GM12878 (cell line): ENCODE data around the gene SETD5. TPM values are rescaled to one million over a fixed set of nuclear protein-coding genes. Genes with fewer than 3 reads are reported as not detected.

Experiments used
- ATAC-seq: fragments of 200-7000 bp; cut with Tn5 transposase; 3 replicates; pipeline ENCODE4 v1.9.1; 2020; ENCODE audit warnings: mild to moderate bottlenecking, moderate library complexity
- Bru-seq: library from RNA; stranded (reverse); fragments of 400-500 nt; gene quantifications from one replicate; lab custom pipeline; 2021; lab: Mats Ljungman, UMichigan
- BruChase-seq, 2 experiments: library from RNA; stranded (reverse); fragments of 400-500 nt; gene quantifications; one replicate each; lab custom pipeline; 2021; lab: Mats Ljungman, UMichigan
- BruUV-seq: library from RNA; stranded (reverse); fragments of 400-500 nt; replicated peaks from 2 replicates; lab custom pipeline; 2021; lab: Mats Ljungman, UMichigan
- CTCF ChIA-PET: fragments of 300-600 bp; sonication (Branson Sonifier 250); formaldehyde crosslinking; extraction: SDS; loops from one replicate; lab custom pipeline; 2021; ENCODE audit warnings: inconsistent platforms; lab: Yijun Ruan, JAX
- POLR2A ChIA-PET: fragments of 350-600 bp; formaldehyde crosslinking; extraction: SDS; loops from one replicate; lab custom pipeline; 2021; ENCODE audit warnings: inconsistent platforms; lab: Charles Lee
- RAD21 ChIA-PET: fragments of 300-600 bp; sonication (Branson Sonifier 250); formaldehyde crosslinking; loops from one replicate; lab custom pipeline; 2023; ENCODE audit warnings: antibody characterized with exemption; ENCODE audit not compliant: unreplicated experiment; lab: Charles Lee
- SMC1A ChIA-PET: fragments of 300-600 bp; sonication (Branson Sonifier 250); formaldehyde crosslinking; loops from one replicate; lab custom pipeline; 2023; ENCODE audit not compliant: unreplicated experiment, uncharacterized antibody; lab: Charles Lee
- DNase-seq: peaks from one replicate; pipeline ENCODE4 v3.0.0-alpha.2; 2011; ENCODE audit warnings: low read depth, low spot score
- FAIRE-seq: peaks from 3 replicates; lab custom pipeline; 2011; peaks lifted over from hg19 to GRCh38; lab: Jason Lieb, UNC
- H2AFZ ChIP-seq: 2 replicates; pipeline ENCODE4 v1.6.0; 2011; ENCODE audit warnings: low read depth, low read length, control low read depth; ENCODE audit not compliant: control insufficient read depth
- H3K27ac ChIP-seq: 2 replicates; pipeline ENCODE4 v1.5.1; 2011; ENCODE audit warnings: control low read depth; ENCODE audit not compliant: control insufficient read depth, insufficient read depth
- H3K27me3 ChIP-seq, 2 experiments: replicated peaks in 1 of 2; 2 replicates each; pipeline versions ENCODE4 v1.6.0 to v1.6.1; 2011; ENCODE audit warnings: low read length in 1 of 2; ENCODE audit not compliant: control insufficient read depth in 2 of 2, insufficient read depth in 2 of 2
- H3K36me3 ChIP-seq, 2 experiments: 2 replicates each; pipeline ENCODE4 v1.5.1; 2011; ENCODE audit warnings: low read length in 1 of 2; ENCODE audit not compliant: control insufficient read depth in 2 of 2, insufficient read depth in 2 of 2
- H3K4me1 ChIP-seq: 2 replicates; pipeline ENCODE4 v1.6.1; 2011; ENCODE audit warnings: mild to moderate bottlenecking, low read length, moderate library complexity, mixed read lengths; ENCODE audit not compliant: control insufficient read depth, insufficient read depth
- H3K4me2 ChIP-seq: 2 replicates; pipeline ENCODE4 v1.6.0; 2011; ENCODE audit warnings: control low read depth; ENCODE audit not compliant: control insufficient read depth, insufficient read depth
- H3K4me3 ChIP-seq: fragments of 200-600 bp; sonication (generic); 2 replicates; pipeline ENCODE4 v1.5.1; 2016
- H3K79me2 ChIP-seq: 2 replicates; pipeline ENCODE4 v1.6.0; 2011; ENCODE audit warnings: low read length; ENCODE audit not compliant: control insufficient read depth, insufficient read depth
- H3K9ac ChIP-seq: 2 replicates; pipeline ENCODE4 v1.8.0; 2011; ENCODE audit warnings: low read length, control low read depth, mixed read lengths; ENCODE audit not compliant: control insufficient read depth, insufficient read depth
- H3K9me3 ChIP-seq: replicated peaks from 3 replicates; pipeline ENCODE4 v1.5.1; 2011; ENCODE audit warnings: mild to moderate bottlenecking, low read length; ENCODE audit not compliant: control insufficient read depth, insufficient read depth
- H4K20me1 ChIP-seq: 2 replicates; pipeline ENCODE4 v1.6.0; 2011; ENCODE audit not compliant: control insufficient read depth, insufficient read depth
- BHLHE40 ChIP-seq, 2 experiments: fragments of 450-650 bp in 1 of 2; IDR thresholded peaks; 2 replicates each; pipeline ENCODE4 v1.6.1; 2011 to 2017; ENCODE audit warnings: low read depth in 2 of 2, borderline replicate concordance in 1 of 2, improper control_type of control experiment in 1 of 2, low read length in 1 of 2, mild to moderate bottlenecking in 1 of 2
- EGR1 ChIP-seq, 2 experiments: IDR thresholded peaks; 1 replicate in 1 of 2; 2 replicates in 1 of 2; pipeline ENCODE4 v1.6.1; 2011 to 2012; ENCODE audit warnings: low read depth in 2 of 2, low read length in 2 of 2, borderline replicate concordance in 1 of 2, mild to moderate bottlenecking in 1 of 2, moderate library complexity in 1 of 2
- HCFC1 ChIP-seq: fragments of 150-350 bp; IDR thresholded peaks from 2 replicates; pipeline ENCODE4 v1.6.1; 2014; ENCODE audit warnings: low read length
- LARP7 ChIP-seq: fragments of 450-650 bp; IDR thresholded peaks from 2 replicates; pipeline ENCODE4 v1.6.1; 2017; ENCODE audit warnings: mild to moderate bottlenecking
- NFIC ChIP-seq: IDR thresholded peaks from 2 replicates; pipeline ENCODE4 v1.6.1; 2012; ENCODE audit warnings: low read depth, mild to moderate bottlenecking, inconsistent platforms, low read length, moderate library complexity
- NR2C1 ChIP-seq: fragments of 450-650 bp; IDR thresholded peaks from 2 replicates; pipeline ENCODE4 v1.6.1; 2017; ENCODE audit warnings: antibody characterized with exemption, mild to moderate bottlenecking, moderate library complexity
- NR2C2 ChIP-seq: IDR thresholded peaks from 2 replicates; pipeline ENCODE4 v1.6.1; 2011; ENCODE audit warnings: borderline replicate concordance, low read depth; ENCODE audit not compliant: control insufficient read depth, insufficient read length
- RFX5 ChIP-seq: IDR thresholded peaks from 2 replicates; pipeline ENCODE4 v1.6.1; 2011; ENCODE audit warnings: low read depth, low read length, improper control_type of control experiment
- RUNX3 ChIP-seq: IDR thresholded peaks from 2 replicates; pipeline ENCODE4 v1.6.1; 2012; ENCODE audit warnings: low read length, inconsistent platforms
- WGBS: methylation state at CpG from one replicate; pipeline ENCODE4 v1.1.6; 2016; ENCODE audit warnings: low lambda C conversion rate; ENCODE audit not compliant: insufficient replicate concordance, insufficient coverage; ENCODE audit errors: missing lambda C conversion rate; 5-methylcytosine and 5-hydroxymethylcytosine counted together
- in situ Hi-C: fragments of 300-500 bp; cut with MboI; formaldehyde crosslinking; loops from 9 replicates; pipeline ENCODE4 v1.14.3; 2018; ENCODE audit warnings: mixed read lengths
- intact Hi-C: fragments of 100-400 bp; cut with micrococcal nuclease; formaldehyde crosslinking; loops from one replicate; pipeline ENCODE4 v1.14.2; 2022; ENCODE audit not compliant: unreplicated experiment
- long read RNA-seq, 2 experiments: library from polyadenylated mRNA; unstranded; transcript quantifications; one replicate each; pipeline ENCODE4 v2.0.0, GENCODE V29; 2019 to 2020
- polyA minus RNA-seq, 3 experiments: library from RNA; depleted of rRNA, polyadenylated mRNA; stranded (reverse); fragments of >200 nt; gene quantifications; 2 replicates each; pipeline ENCODE4 v1.2.3, GENCODE V29; 2011
- polyA plus RNA-seq, 11 experiments: library from polyadenylated mRNA; depleted of rRNA in 4 of 11; unstranded in 6 of 11; stranded (reverse) in 5 of 11; fragments of >200 nt; fragmentation: Nextera tagmentation in 4 of 11; fragmentation: Illumina TruSeq in 1 of 11; extraction: Ambion mirVana in 4 of 11; extraction: Trizol in 1 of 11; gene quantifications; 1 replicate in 1 of 11; 2 replicates in 10 of 11; pipeline versions ENCODE4 v1.2.1 to v1.2.3, GENCODE V29; 2011 to 2016; ENCODE audit warnings: inconsistent platforms in 2 of 11, missing spikeins in 2 of 11, low read depth in 1 of 11
- total RNA-seq, 4 experiments: library from RNA; depleted of rRNA in 3 of 4; stranded (reverse); fragments of >200 nt in 3 of 4; fragmentation: Illumina TruSeq in 1 of 4; extraction: Trizol in 1 of 4; gene quantifications; 2 replicates each; pipeline versions ENCODE4 v1.2.1 to v1.2.3, GENCODE V29; 2013 to 2021
- TF ChIP-seq, protein P1 (sequence below): fragments of 450-650 bp; IDR thresholded peaks from 2 replicates; pipeline ENCODE4 v1.6.1; 2017; ENCODE audit warnings: antibody characterized with exemption, mild to moderate bottlenecking, moderate library complexity

The SETD5 gene, protein sequence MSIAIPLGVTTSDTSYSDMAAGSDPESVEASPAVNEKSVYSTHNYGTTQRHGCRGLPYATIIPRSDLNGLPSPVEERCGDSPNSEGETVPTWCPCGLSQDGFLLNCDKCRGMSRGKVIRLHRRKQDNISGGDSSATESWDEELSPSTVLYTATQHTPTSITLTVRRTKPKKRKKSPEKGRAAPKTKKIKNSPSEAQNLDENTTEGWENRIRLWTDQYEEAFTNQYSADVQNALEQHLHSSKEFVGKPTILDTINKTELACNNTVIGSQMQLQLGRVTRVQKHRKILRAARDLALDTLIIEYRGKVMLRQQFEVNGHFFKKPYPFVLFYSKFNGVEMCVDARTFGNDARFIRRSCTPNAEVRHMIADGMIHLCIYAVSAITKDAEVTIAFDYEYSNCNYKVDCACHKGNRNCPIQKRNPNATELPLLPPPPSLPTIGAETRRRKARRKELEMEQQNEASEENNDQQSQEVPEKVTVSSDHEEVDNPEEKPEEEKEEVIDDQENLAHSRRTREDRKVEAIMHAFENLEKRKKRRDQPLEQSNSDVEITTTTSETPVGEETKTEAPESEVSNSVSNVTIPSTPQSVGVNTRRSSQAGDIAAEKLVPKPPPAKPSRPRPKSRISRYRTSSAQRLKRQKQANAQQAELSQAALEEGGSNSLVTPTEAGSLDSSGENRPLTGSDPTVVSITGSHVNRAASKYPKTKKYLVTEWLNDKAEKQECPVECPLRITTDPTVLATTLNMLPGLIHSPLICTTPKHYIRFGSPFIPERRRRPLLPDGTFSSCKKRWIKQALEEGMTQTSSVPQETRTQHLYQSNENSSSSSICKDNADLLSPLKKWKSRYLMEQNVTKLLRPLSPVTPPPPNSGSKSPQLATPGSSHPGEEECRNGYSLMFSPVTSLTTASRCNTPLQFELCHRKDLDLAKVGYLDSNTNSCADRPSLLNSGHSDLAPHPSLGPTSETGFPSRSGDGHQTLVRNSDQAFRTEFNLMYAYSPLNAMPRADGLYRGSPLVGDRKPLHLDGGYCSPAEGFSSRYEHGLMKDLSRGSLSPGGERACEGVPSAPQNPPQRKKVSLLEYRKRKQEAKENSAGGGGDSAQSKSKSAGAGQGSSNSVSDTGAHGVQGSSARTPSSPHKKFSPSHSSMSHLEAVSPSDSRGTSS (N-terminal part only)
- total RNA-seq (2013; cell fraction: nucleolus; rRNA removed): 719 and 759 TPM in 2 replicates
- total RNA-seq (2014; rRNA removed) (44.7 and 53.3 TPM in 2 replicates), total RNA-seq (2014; rRNA removed; fragmentation: Illumina TruSeq; extraction: Trizol) (60.8 and 61.2 TPM in 2 replicates), total RNA-seq (2021) (90.1 and 93.5 TPM in 2 replicates), polyA plus RNA-seq (2011; rRNA removed) (73.3 and 94.0 TPM in 2 replicates), polyA plus RNA-seq (2014; fragmentation: Illumina TruSeq; extraction: Trizol) (87.6 and 94.3 TPM in 2 replicates), polyA plus RNA-seq (2014; fragmentation: Nextera tagmentation; extraction: Ambion mirVana) (10 to 100 TPM in 1 of 2 experiments, 1 to 10 TPM in 1; 8.2 to 23.0 TPM), polyA plus RNA-seq (2014; rRNA removed) (55.5 and 57.5 TPM in 2 replicates), polyA plus RNA-seq (2016; fragmentation: Nextera tagmentation; extraction: Ambion mirVana) (10 to 100 TPM; 46.9 to 50.7 TPM), polyA minus RNA-seq (2011; rRNA and poly(A)+ RNA removed) (134 and 215 TPM in 2 replicates), Bru-seq, nascent RNA (percentile 97 among the genes with signal in this experiment), BruChase-seq, experiment 1, labeled RNA remaining after a 6-hour chase (percentile 97 among the genes with signal in this experiment), BruChase-seq, experiment 2, labeled RNA remaining after a 2-hour chase (percentile 97 among the genes with signal in this experiment)
- 104 TPM for polyA plus RNA-seq (2011; ENCODE audit: low read depth)
- 60.0 and 80.8 TPM in 2 replicates for polyA plus RNA-seq (2011; cell fraction: cytosol; rRNA removed)
- polyA plus RNA-seq (2011; cell fraction: nucleus; rRNA removed): 252 and 350 TPM in 2 replicates
- polyA plus RNA-seq (2012): 66.6 and 69.7 TPM in 2 replicates
- 55.5 and 67.3 TPM in 2 replicates for polyA minus RNA-seq (2011; cell fraction: cytosol; rRNA and poly(A)+ RNA removed)
- polyA minus RNA-seq (2011; cell fraction: nucleus; rRNA and poly(A)+ RNA removed): 205 and 262 TPM in 2 replicates
- long read RNA-seq, experiment 1, partial matches to known transcripts: 0 of 2 reads
- long read RNA-seq, experiment 1, other reads (novel, unspliced or antisense): 2 of 2 reads
- long read RNA-seq, experiment 2, partial matches to known transcripts: 32 of 59 reads
- long read RNA-seq, experiment 2, other reads (novel, unspliced or antisense): 27 of 59 reads

DNA sequence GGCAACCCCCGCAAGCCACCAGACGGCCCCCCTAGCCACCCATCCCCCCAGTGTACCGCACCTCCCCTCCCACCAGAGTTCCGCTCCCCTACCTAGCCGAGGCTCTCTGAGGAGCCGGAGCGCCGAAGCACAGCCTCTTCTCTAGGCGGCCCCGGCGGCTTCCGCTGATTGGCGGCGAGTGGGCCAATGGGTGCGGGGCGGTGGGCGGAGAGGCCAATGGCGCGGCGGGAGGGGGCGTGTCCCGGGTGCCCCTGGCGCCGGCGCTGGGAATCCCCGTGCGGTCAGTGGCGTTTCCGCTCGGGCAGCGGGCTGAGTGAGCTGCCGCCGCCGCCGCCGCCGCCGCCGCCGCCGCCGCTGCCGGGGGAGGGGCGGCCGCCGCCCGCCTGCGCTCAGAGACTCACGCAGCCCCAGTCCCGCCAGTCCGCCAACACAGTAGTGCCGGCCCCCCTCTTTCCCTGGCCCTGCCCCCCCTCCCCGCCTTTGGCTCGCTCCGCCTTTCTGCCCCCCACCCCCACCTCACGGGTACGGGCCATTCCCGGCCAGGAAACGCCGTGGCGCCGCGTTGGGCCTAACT, at the start of gene SETD5:
TSS of gene SETD5 (plus strand) at position 284 of the 574 bp plus-strand sequence. CDS start 31,324 bp downstream, outside the sequence.
- H3K4me2 ChIP-seq: peak within 1 kb of the TSS; percentile 1; the same call in 1 of the 2 replicates
- ChIA-PET CTCF (no interaction called here), SMC1A (interaction anchor here (1.2 to 5.3 kb wide), 2 partner anchors 16 to 35 kb away, joined by 3 to 39 read pairs; partner anchors contain the start of gene THUMPD3), POLR2A (interaction anchor here (0.6 to 4.3 kb wide), 11 partner anchors 9 to 395 kb away, joined by 3 to 47 read pairs (median 4); partner anchors contain the start of genes ARPC4, TADA3 and THUMPD3), RAD21 (interaction anchor here (1.0 to 3.0 kb wide), 3 partner anchors 34 to 252 kb away, joined by 4 to 19 read pairs (median 4); partner anchors contain the start of genes MTMR14 and THUMPD3)
- peak; percentile 75 for FAIRE-seq
- no peaks in the 10 kb centered on the region for H3K9me3 ChIP-seq
- peak within 1 kb of the TSS; percentile 99 for H3K4me3 ChIP-seq
- intact Hi-C loops (no loop called here), in situ Hi-C loops (no loop called here)
- WGBS: 1% methylated on average over 34 of the region's 63 CpGs
- H3K9ac ChIP-seq: peak within 1 kb of the TSS; percentile 99
- peaks cover 0 to 26% of the 10 kb centered on the region in 2 experiments; a peak in 3 of 4 replicates for H3K36me3 ChIP-seq
- H3K79me2 ChIP-seq: peaks cover 91% of the 10 kb centered on the region
- no TSS peak for BruUV-seq
- H3K27me3 ChIP-seq: no peaks in the 10 kb centered on the region
- peaks cover 8% of the 10 kb centered on the region; the same call in 1 of the 2 replicates for H3K4me1 ChIP-seq
- H2AFZ ChIP-seq: no peak within 1 kb of the TSS; the same call in 1 of the 2 replicates
- H3K27ac ChIP-seq: peak within 1 kb of the TSS; percentile 100
- ATAC-seq: peak; percentile 72
- peak; percentile 67 for DNase-seq
- no peaks in the 10 kb centered on the region; the same call in 1 of the 2 replicates for H4K20me1 ChIP-seq
- TF ChIP-seq RFX5: peak; percentile 14; the same call in 1 of the 2 replicates
- no peak for TF ChIP-seq NFIC
- TF ChIP-seq, protein P1, sequence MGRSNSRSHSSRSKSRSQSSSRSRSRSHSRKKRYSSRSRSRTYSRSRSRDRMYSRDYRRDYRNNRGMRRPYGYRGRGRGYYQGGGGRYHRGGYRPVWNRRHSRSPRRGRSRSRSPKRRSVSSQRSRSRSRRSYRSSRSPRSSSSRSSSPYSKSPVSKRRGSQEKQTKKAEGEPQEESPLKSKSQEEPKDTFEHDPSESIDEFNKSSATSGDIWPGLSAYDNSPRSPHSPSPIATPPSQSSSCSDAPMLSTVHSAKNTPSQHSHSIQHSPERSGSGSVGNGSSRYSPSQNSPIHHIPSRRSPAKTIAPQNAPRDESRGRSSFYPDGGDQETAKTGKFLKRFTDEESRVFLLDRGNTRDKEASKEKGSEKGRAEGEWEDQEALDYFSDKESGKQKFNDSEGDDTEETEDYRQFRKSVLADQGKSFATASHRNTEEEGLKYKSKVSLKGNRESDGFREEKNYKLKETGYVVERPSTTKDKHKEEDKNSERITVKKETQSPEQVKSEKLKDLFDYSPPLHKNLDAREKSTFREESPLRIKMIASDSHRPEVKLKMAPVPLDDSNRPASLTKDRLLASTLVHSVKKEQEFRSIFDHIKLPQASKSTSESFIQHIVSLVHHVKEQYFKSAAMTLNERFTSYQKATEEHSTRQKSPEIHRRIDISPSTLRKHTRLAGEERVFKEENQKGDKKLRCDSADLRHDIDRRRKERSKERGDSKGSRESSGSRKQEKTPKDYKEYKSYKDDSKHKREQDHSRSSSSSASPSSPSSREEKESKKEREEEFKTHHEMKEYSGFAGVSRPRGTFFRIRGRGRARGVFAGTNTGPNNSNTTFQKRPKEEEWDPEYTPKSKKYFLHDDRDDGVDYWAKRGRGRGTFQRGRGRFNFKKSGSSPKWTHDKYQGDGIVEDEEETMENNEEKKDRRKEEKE: no peak
- TF ChIP-seq HCFC1: no peak
- peak in 1 of 2 experiments; percentile 88; a peak in 2 of 4 replicates for TF ChIP-seq BHLHE40 (IDR thresholded peaks at IDR 0.05; ENCODE audit: borderline replicate concordance in 1 of 2, low read depth in 2 of 2, low read length in 1 of 2)
- TF ChIP-seq EGR1 (IDR thresholded peaks at IDR 0.05; ENCODE audit: borderline replicate concordance in 1 of 2, low read depth in 2 of 2, low read length in 2 of 2): peak in 1 of 2 experiments; percentile 43; a peak in 2 of 3 replicates
- TF ChIP-seq NR2C2: no peak
- TF ChIP-seq NR2C1: 0 out of 2 replicates have a peak, but pooled peaks have one; percentile 11
- peak; percentile 61; the same call in 1 of the 2 replicates for TF ChIP-seq RUNX3
- TF ChIP-seq LARP7: 0 out of 2 replicates have a peak, but pooled peaks have one; percentile 10
